H1 (cell line): Measurements from ENCODE around the gene SP8. TPM values are rescaled to one million over a fixed set of nuclear protein-coding genes. Genes with fewer than 3 reads are reported as not detected.
A peak's percentile ranks its signal among the peaks of the same experiment; 100 is the strongest.

ENCODE experiments used
- CBX5 ChIP-seq: fragments of 300-800, 300-1000 bp; sonication (generic); IDR thresholded peaks from 2 replicates; pipeline ENCODE4 v1.7.1; 2016; ENCODE audit warnings: antibody characterized with exemption, low read length, low read depth
- CBX8 ChIP-seq: fragments of 300-800, 300-1000 bp; sonication (generic); IDR thresholded peaks from 2 replicates; pipeline ENCODE4 v1.7.1; 2016; ENCODE audit warnings: low read depth, low read length, borderline replicate concordance
- CHD1 ChIP-seq: IDR thresholded peaks from 2 replicates; pipeline ENCODE4 v1.6.1; 2012; ENCODE audit warnings: low read depth, low read length, improper control_type of control experiment
- CTCF ChIP-seq, 3 experiments: IDR thresholded peaks; 1 replicate in 2 of 3; 2 replicates in 1 of 3; pipeline versions ENCODE4 v1.5.1 to v1.6.1; 2011; ENCODE audit warnings: low read length in 3 of 3, mild to moderate bottlenecking in 3 of 3, inconsistent platforms in 2 of 3, low read depth in 1 of 3, moderate library complexity in 1 of 3; ENCODE audit not compliant: insufficient read depth in 1 of 3; ENCODE audit errors: control extremely low read depth in 1 of 3
- E2F6 ChIP-seq: IDR thresholded peaks from 2 replicates; pipeline ENCODE4 v1.6.1; 2012; ENCODE audit warnings: inconsistent platforms
- EGR1 ChIP-seq: IDR thresholded peaks from 2 replicates; pipeline ENCODE4 v1.6.1; 2011; ENCODE audit warnings: low read depth, low read length, borderline replicate concordance
- HDAC6 ChIP-seq: IDR thresholded peaks from one replicate; pipeline ENCODE4 v1.7.1; 2012; ENCODE audit warnings: low read depth, mild to moderate bottlenecking, inconsistent platforms, low read length, moderate library complexity
- JUN ChIP-seq: IDR thresholded peaks from 2 replicates; pipeline ENCODE4 v1.6.1; 2011; ENCODE audit warnings: low read depth, mild to moderate bottlenecking, improper control_type of control experiment, low read length
- JUND ChIP-seq: IDR thresholded peaks from 2 replicates; pipeline ENCODE4 v1.6.1; 2011; ENCODE audit warnings: mild to moderate bottlenecking, improper control_type of control experiment, low read length
- NANOG ChIP-seq: IDR thresholded peaks from 2 replicates; pipeline ENCODE4 v1.6.1; 2011; ENCODE audit warnings: low read length, low read depth, mild to moderate bottlenecking, inconsistent platforms; ENCODE audit not compliant: insufficient read depth, poor library complexity, severe bottlenecking
- NRF1 ChIP-seq: IDR thresholded peaks from 2 replicates; pipeline ENCODE4 v1.6.1; 2011; ENCODE audit warnings: mild to moderate bottlenecking, low read depth, low read length, improper control_type of control experiment
- PHF8 ChIP-seq: fragments of 200-600 bp; sonication (generic); conservative IDR thresholded peaks from 2 replicates; pipeline ENCODE4 v1.7.1; 2012; ENCODE audit warnings: low read depth, mild to moderate bottlenecking, inconsistent platforms, low read length, moderate library complexity
- POU5F1 ChIP-seq: IDR thresholded peaks from 2 replicates; pipeline ENCODE4 v1.6.1; 2011; ENCODE audit warnings: low read depth, mild to moderate bottlenecking, low read length, moderate library complexity
- SAP30 ChIP-seq: fragments of 300-600 bp; sonication (generic); IDR thresholded peaks from 2 replicates; pipeline ENCODE4 v1.7.1; 2012; ENCODE audit warnings: low read length, moderate library complexity, mild to moderate bottlenecking, inconsistent platforms; ENCODE audit not compliant: insufficient read depth, insufficient replicate concordance
- SIX5 ChIP-seq: IDR thresholded peaks from 2 replicates; pipeline ENCODE4 v1.6.1; 2011; ENCODE audit warnings: mild to moderate bottlenecking, low read depth, low read length
- SP2 ChIP-seq: IDR thresholded peaks from 2 replicates; pipeline ENCODE4 v1.6.1; 2012; ENCODE audit warnings: mild to moderate bottlenecking, low read length, inconsistent platforms
- SUZ12 ChIP-seq: fragments of 200-600 bp; sonication (generic); IDR thresholded peaks from 2 replicates; pipeline ENCODE4 v1.6.1; 2012; ENCODE audit warnings: mild to moderate bottlenecking, inconsistent platforms, low read length, moderate library complexity, mixed read lengths
- TAF7 ChIP-seq: optimal IDR thresholded peaks from 2 replicates; pipeline ENCODE3; 2011; ENCODE audit warnings: low read depth, mild to moderate bottlenecking, inconsistent platforms, low read length, moderate library complexity, borderline replicate concordance
- TBP ChIP-seq: IDR thresholded peaks from 2 replicates; pipeline ENCODE4 v1.6.1; 2011; ENCODE audit warnings: low read depth, low read length, improper control_type of control experiment
- TCF12 ChIP-seq: IDR thresholded peaks from 2 replicates; pipeline ENCODE4 v1.6.1; 2011; ENCODE audit warnings: low read depth, mild to moderate bottlenecking, low read length
- YY1 ChIP-seq: IDR thresholded peaks from 2 replicates; pipeline ENCODE4 v1.6.1; 2011; ENCODE audit warnings: low read depth, mild to moderate bottlenecking, low read length
- polyA plus RNA-seq, 7 experiments: library from polyadenylated mRNA; depleted of rRNA in 3 of 7; stranded (reverse) in 5 of 7; unstranded in 2 of 7; fragments of >200 nt in 5 of 7; fragments of 200-250 nt in 2 of 7; gene quantifications; 1 replicate in 5 of 7; 2 replicates in 1 of 7; 4 replicates in 1 of 7; pipeline versions ENCODE4 v1.2.1 to v1.2.3, GENCODE V29; 2011 to 2013; ENCODE audit warnings: missing spikeins in 2 of 7, mixed read lengths in 2 of 7
- total RNA-seq: library from RNA; stranded (reverse); fragmentation: NEBNext Ultra II Directional; extraction: Animal tissue kit (Norgen Biotek cat#: 25700); gene quantifications from 2 replicates; pipeline ENCODE4 v1.2.1, GENCODE V29; 2021
- TF ChIP-seq, protein P1 (sequence below): IDR thresholded peaks from 2 replicates; pipeline ENCODE4 v1.6.1; 2011; ENCODE audit warnings: low read length, improper control_type of control experiment

The SP8 gene
- total and polyA plus RNA-seq, 2 of the 8 experiments (the other 6 are each of a cell fraction or from before 2014, with no cell fraction given), result 11.3 to 12.0 TPM

DNA sequence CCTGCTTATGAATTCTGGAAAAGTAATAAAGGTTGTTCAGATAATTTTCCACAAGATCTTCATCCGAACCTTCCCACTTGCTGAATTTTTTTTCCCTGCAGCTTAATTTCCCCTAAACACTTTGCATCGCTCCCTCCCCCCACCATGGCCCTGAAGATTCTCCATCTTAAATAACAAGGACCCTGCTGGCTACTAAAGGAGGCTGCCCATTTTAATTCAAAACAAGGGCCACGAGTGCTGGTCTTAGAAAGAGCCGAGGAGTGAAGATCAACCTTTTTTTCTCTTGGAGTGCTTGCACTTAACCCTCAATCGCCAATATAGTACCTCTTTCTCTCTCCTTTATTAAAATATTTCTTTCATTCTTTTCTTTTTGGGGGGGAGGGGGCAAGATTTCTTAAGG is 9.2 kb upstream of the SP8 start (continued):
- peak; percentile 63 for TF ChIP-seq NANOG
- no peak for TF ChIP-seq TAF7
- TF ChIP-seq YY1, result peak; percentile 81
- no peak for TF ChIP-seq CBX8
- 0 out of 2 replicates have a peak, but pooled peaks have one; percentile 38 for TF ChIP-seq POU5F1
- TF ChIP-seq JUN, result no peak
- no peak for TF ChIP-seq PHF8
- no peak for TF ChIP-seq JUND
- TF ChIP-seq NRF1, result no peak
- no peak; the same call in 1 of the 2 replicates for TF ChIP-seq TBP
- TF ChIP-seq E2F6, result no peak
- no peak for TF ChIP-seq TCF12
- TF ChIP-seq CHD1, result no peak
- no peak; the same call in 1 of the 2 replicates for TF ChIP-seq SUZ12
- TF ChIP-seq SIX5, result no peak
- no peak for TF ChIP-seq CTCF (IDR thresholded peaks at IDR 0.05; ENCODE audit: control extremely low read depth in 1 of 3, insufficient read depth in 1 of 3, low read depth in 1 of 3, low read length in 3 of 3)
- no peak for TF ChIP-seq EGR1
- TF ChIP-seq SP2, result no peak
- no peak for TF ChIP-seq CBX5
- TF ChIP-seq SAP30, result no peak
- TF ChIP-seq, protein P1, sequence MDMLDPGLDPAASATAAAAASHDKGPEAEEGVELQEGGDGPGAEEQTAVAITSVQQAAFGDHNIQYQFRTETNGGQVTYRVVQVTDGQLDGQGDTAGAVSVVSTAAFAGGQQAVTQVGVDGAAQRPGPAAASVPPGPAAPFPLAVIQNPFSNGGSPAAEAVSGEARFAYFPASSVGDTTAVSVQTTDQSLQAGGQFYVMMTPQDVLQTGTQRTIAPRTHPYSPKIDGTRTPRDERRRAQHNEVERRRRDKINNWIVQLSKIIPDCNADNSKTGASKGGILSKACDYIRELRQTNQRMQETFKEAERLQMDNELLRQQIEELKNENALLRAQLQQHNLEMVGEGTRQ, result no peak
- no peak for TF ChIP-seq HDAC6
